Heart right ventricle (tissue), 16 donors: ENCODE results near the gene OTUD5. TPM values are rescaled to one million over a fixed set of nuclear protein-coding genes. Genes with fewer than 3 reads are reported as not detected.

Experiments used
- ATAC-seq, 8 donors: fragments of 200-7000 bp; cut with Tn5 transposase; one replicate each; pipeline ENCODE4 v1.9.1; 2020; ENCODE audit warnings: mild to moderate bottlenecking in 8 of 8, moderate library complexity in 8 of 8, moderate number of reproducible peaks in 1 of 8
- DNase-seq, 2 donors: peaks; one replicate each; pipeline ENCODE4 v3.0.0-alpha.2; 2020
- H3K27ac ChIP-seq, 10 donors: fragments of 200-600 bp; sonication (generic) in 2 of 10; one replicate each; pipeline versions ENCODE4 v1.5.0 to v1.8.0; 2020 to 2022; ENCODE audit warnings: mild to moderate bottlenecking in 3 of 10
- H3K27me3 ChIP-seq, 7 donors: fragments of 200-600 bp; one replicate each; pipeline ENCODE4 v1.8.0; 2021 to 2022; ENCODE audit warnings: mild to moderate bottlenecking in 2 of 7
- H3K36me3 ChIP-seq, 9 donors: fragments of 200-600 bp; sonication (generic) in 1 of 9; one replicate each; pipeline versions ENCODE4 v1.5.0 to v1.8.0; 2020 to 2022; ENCODE audit warnings: mild to moderate bottlenecking in 2 of 9
- H3K4me1 ChIP-seq, 9 donors: fragments of 200-600 bp; sonication (generic) in 1 of 9; one replicate each; pipeline versions ENCODE4 v1.5.0 to v1.8.0; 2020 to 2022; ENCODE audit warnings: mild to moderate bottlenecking in 4 of 9
- H3K4me3 ChIP-seq, 10 donors: fragments of 200-600 bp; sonication (generic) in 2 of 10; one replicate each; pipeline versions ENCODE4 v1.5.0 to v1.8.0; 2020 to 2022; ENCODE audit warnings: mild to moderate bottlenecking in 7 of 10, moderate library complexity in 2 of 10
- H3K9me3 ChIP-seq, 11 donors: fragments of 200-600 bp in 10 of 11; sonication (generic) in 2 of 11; one replicate each; pipeline versions ENCODE4 v1.5.0 to v1.8.0; 2013 to 2022; ENCODE audit warnings: mild to moderate bottlenecking in 2 of 11, control low read depth in 1 of 11, moderate library complexity in 1 of 11
- CTCF ChIP-seq, 9 donors: fragments of 200-600 bp; sonication (generic) in 2 of 9; IDR thresholded peaks; one replicate each; pipeline versions ENCODE4 v1.5.0 to v1.8.0; 2021 to 2022; ENCODE audit warnings: antibody characterized with exemption in 9 of 9, mild to moderate bottlenecking in 5 of 9, moderate library complexity in 1 of 9
- WGBS, 2 donors: extraction: QIAGEN DNeasy Blood & Tissue Kit; methylation state at CpG; one replicate each; pipeline ENCODE4 v1.1.7; 2013; ENCODE audit warnings: inconsistent platforms in 1 of 2; 5-methylcytosine and 5-hydroxymethylcytosine counted together
- intact Hi-C, 10 donors: fragments of 100-400 bp; cut with DNase I; formaldehyde crosslinking; loops; one replicate each; pipeline versions ENCODE4 v1.11.1 to v1.14.2; 2022
- polyA plus RNA-seq, 2 donors: library from polyadenylated mRNA; stranded (reverse); fragments of 200-250 nt; gene quantifications; one replicate each; pipeline ENCODE4 v1.2.3, GENCODE V29; 2013
- total RNA-seq, 10 donors: library from RNA; stranded (reverse); fragmentation: NEBNext Ultra II Directional in 3 of 10; extraction: Animal tissue kit (Norgen Biotek cat#: 25700) in 3 of 10; gene quantifications; one replicate each; pipeline versions ENCODE4 v1.2.1 to v1.2.4, GENCODE V29; 2021 to 2023
- donor health status: Arrhythmogenic right ventricular cardiomyopathy.
- donor health status: ischemic (EF 13 %, LVEDD 7.1; RV severe dilation, severe dysfunction).
- donor health status: healthy with polysubstance abuse.
- donor health status: DM: no; HTN: yes; CAD: no.
- donor health status: DM: no; HTN: no; CAD: no.
- donor health status: ischemic (EF 25% LVEDD 6.9; RV normal size, moderate dysfunction).
- donor health status: ischemic (EF 25% LVEDD 5.7; RV mildly dilated, moderate dysfunction).
- donor health status: healthy.
- donor health status: DM: yes; HTN: yes; CAD: no.
- donor health status: Ischemic cardiomyopathy.
- donor health status: ischemic (EF 35%, LVEDD 5.7; RV mildly dilated, moderate dysfunction).
- donor health status: nonischemic (EF 11% LVEDD 7.7; RV severe dilation, severe dysfunction).
- donor health status: DM: yes; HTN: yes; CAD: no.
- donor health status: PGD.
- donor health status: ischemic (EF 29% LVEDD 5.4; RV normal size, mild dysfunction).
- donor health status: nonischemic (EF 23%, LVEDD 6.1; RV moderate dilation, normal function).

Gene OTUD5
- total and polyA plus RNA-seq, 12 donors = 17.9 to 27.3 (median 24.7) TPM

- TF ChIP-seq CTCF (IDR thresholded peaks at IDR 0.05) = no peak
- Histone ChIP-seq H3K36me3 (peaks cover 0 to 70% (median 0%) of the 10 kb centered on the region in 9 donors), H3K27ac (no peak overlapping the region), H3K9me3 (no peaks in the 10 kb centered on the region), H3K4me1 (peaks cover 0 to 10% (median 3%) of the 10 kb centered on the region in 9 donors), H3K4me3 (no peak overlapping the region), H3K27me3 (no peaks in the 10 kb centered on the region)
- DNase-seq (no peak), ATAC-seq (no peak)
- WGBS, 2 donors = 95 to 96% methylated on average over 5 of the region's 5 CpGs
- intact Hi-C loops = no loop called here
Measured at GRCh38 chrX:48924270-48924669, 33.1 kb downstream of the OTUD5 start.

GRCh38 chrX:48923771-48924170, 33.6 kb downstream of the OTUD5 start:
- intact Hi-C loops = no loop called here
- Histone ChIP-seq H3K9me3 (no peaks in the 10 kb centered on the region), H3K4me3 (no peak overlapping the region), H3K4me1 (peaks cover 0 to 11% (median 4%) of the 10 kb centered on the region in 9 donors), H3K27ac (no peak overlapping the region), H3K36me3 (peaks cover 0 to 70% (median 0%) of the 10 kb centered on the region in 9 donors), H3K27me3 (no peaks in the 10 kb centered on the region)
- no peak for TF ChIP-seq CTCF (IDR thresholded peaks at IDR 0.05)
- no peak for ATAC-seq
- WGBS, 2 donors = 81 to 84% methylated on average over 13 of the region's 13 CpGs
- DNase-seq = no peak

- no peak overlapping the region for H3K4me3 ChIP-seq
- H3K4me1 ChIP-seq = peaks cover 0 to 31% (median 4%) of the 10 kb centered on the region in 9 donors
- H3K27me3 ChIP-seq = no peaks in the 10 kb centered on the region
- no peak for DNase-seq
- 87 to 100% methylated on average over 3 to 4 of the region's 4 CpGs for WGBS, 2 donors
- TF ChIP-seq CTCF (IDR thresholded peaks at IDR 0.05) = no peak
- H3K36me3 ChIP-seq = peaks cover 0 to 39% (median 0%) of the 10 kb centered on the region in 9 donors
- peak overlapping the region in 1 of 10 donors; percentile 91 for H3K27ac ChIP-seq
- no peaks in the 10 kb centered on the region for H3K9me3 ChIP-seq
- no peak for ATAC-seq
- intact Hi-C loops = no loop called here
Measured at GRCh38 chrX:48920718-48921104, 36.7 kb downstream of the OTUD5 start.

- peaks cover 0 to 31% (median 4%) of the 10 kb centered on the region in 9 donors for H3K4me1 ChIP-seq
- H3K4me3 ChIP-seq = peak overlapping the region in 2 of 10 donors; percentile 48 to 68
- no peaks in the 10 kb centered on the region for H3K9me3 ChIP-seq
- no peak for TF ChIP-seq CTCF (IDR thresholded peaks at IDR 0.05)
- intact Hi-C loops = loop anchor here in 3 of 10 donors (10.0 kb wide), 2 partner anchors 275 to 1265 kb away; partner anchors contain the start of genes ELK1 (in 1 of the 3) and UXT (in 1 of the 3)
- WGBS, 2 donors = 49 to 52% methylated on average over 8 of the region's 8 CpGs
- H3K36me3 ChIP-seq = peaks cover 0 to 38% (median 0%) of the 10 kb centered on the region in 9 donors
- no peak for DNase-seq
- no peaks in the 10 kb centered on the region for H3K27me3 ChIP-seq
- peak overlapping the region in 5 of 10 donors; percentile 73 to 91 (median 73) for H3K27ac ChIP-seq
- no peak for ATAC-seq
Measured at GRCh38 chrX:48919947-48920717, 37.3 kb downstream of the OTUD5 start.
